SU-DHL-6 (cell line): ENCODE data around the gene CIRBP.

Experiments used
- H2AFZ ChIP-seq: fragments of 200-600 bp; sonication (generic); 2 replicates; pipeline ENCODE4 v1.6.1; 2014; ENCODE audit warnings: low read depth, mild to moderate bottlenecking, moderate library complexity, mixed read lengths, antibody characterized with exemption, low read length; ENCODE audit not compliant: severe bottlenecking
- H3F3A ChIP-seq: fragments of 200-600 bp; shearing (Covaris generic); 2 replicates; pipeline ENCODE4 v1.6.0; 2016; ENCODE audit warnings: antibody characterized with exemption, mild to moderate bottlenecking; ENCODE audit not compliant: insufficient read depth
- H3K27ac ChIP-seq: fragments of 200-600 bp; sonication (generic); 2 replicates; pipeline ENCODE4 v1.5.1; 2016; ENCODE audit warnings: low read depth, mild to moderate bottlenecking, low read length, moderate library complexity, mixed read lengths
- H3K27me3 ChIP-seq: fragments of 200-600 bp; sonication (generic), shearing (Covaris generic); 2 replicates; pipeline ENCODE4 v1.6.0; 2014; ENCODE audit warnings: mild to moderate bottlenecking, low read length
- H3K36me3 ChIP-seq: fragments of 200-600 bp; sonication (generic); 2 replicates; pipeline ENCODE4 v1.6.1; 2014; ENCODE audit warnings: mild to moderate bottlenecking, low read length, mixed read lengths
- H3K4me2 ChIP-seq: fragments of 300-600, 200-600 bp; shearing (Covaris generic), sonication (generic); 2 replicates; pipeline ENCODE4 v1.6.0; 2014; ENCODE audit warnings: low read length, low read depth, mild to moderate bottlenecking; ENCODE audit not compliant: poor library complexity, severe bottlenecking
- H3K4me3 ChIP-seq: fragments of 200-600 bp; sonication (generic); 2 replicates; pipeline ENCODE4 v1.5.1; 2014; ENCODE audit warnings: antibody characterized with exemption, low read length, mild to moderate bottlenecking, mixed read lengths; ENCODE audit not compliant: insufficient read depth, poor library complexity, severe bottlenecking
- H3K79me2 ChIP-seq: fragments of 200-600 bp; sonication (generic); 2 replicates; pipeline ENCODE4 v1.6.1; 2014; ENCODE audit warnings: mild to moderate bottlenecking, low read length, moderate library complexity; ENCODE audit not compliant: insufficient read depth
- H3K9ac ChIP-seq: fragments of 200-600 bp; sonication (generic); 2 replicates; pipeline ENCODE4 v1.7.0; 2014; ENCODE audit warnings: mild to moderate bottlenecking, low read length
- H3K9me2 ChIP-seq: fragments of 200-600 bp; sonication (generic); replicated peaks from 2 replicates; pipeline ENCODE4 v1.6.1; 2014; ENCODE audit warnings: low read length; ENCODE audit not compliant: insufficient read depth
- H3K9me3 ChIP-seq: fragments of 200-600 bp; sonication (generic); 2 replicates; pipeline ENCODE4 v1.6.1; 2014; ENCODE audit warnings: low read length, mixed read lengths; ENCODE audit not compliant: insufficient read depth
- H4K20me1 ChIP-seq: fragments of 200-600 bp; sonication (generic); 2 replicates; pipeline ENCODE4 v1.6.1; 2014; ENCODE audit warnings: low read depth, mild to moderate bottlenecking, antibody characterized with exemption, low read length, moderate library complexity, mixed read lengths
- EZH2phosphoT487 ChIP-seq: fragments of 200-600 bp; sonication (generic), shearing (Covaris generic); conservative IDR thresholded peaks from 2 replicates; pipeline ENCODE4 v1.6.1; 2018; ENCODE audit warnings: mild to moderate bottlenecking, antibody characterized with exemption, low read length, moderate library complexity, mixed read lengths
- TF ChIP-seq, protein P1 (sequence below): fragments of 200-600 bp; sonication (generic); IDR thresholded peaks from one replicate; pipeline ENCODE4 v1.5.1; 2017; ENCODE audit warnings: antibody characterized with exemption, mild to moderate bottlenecking, low read length, moderate library complexity; ENCODE audit not compliant: insufficient read depth, poor library complexity, severe bottlenecking

CIRBP gene

DNA sequence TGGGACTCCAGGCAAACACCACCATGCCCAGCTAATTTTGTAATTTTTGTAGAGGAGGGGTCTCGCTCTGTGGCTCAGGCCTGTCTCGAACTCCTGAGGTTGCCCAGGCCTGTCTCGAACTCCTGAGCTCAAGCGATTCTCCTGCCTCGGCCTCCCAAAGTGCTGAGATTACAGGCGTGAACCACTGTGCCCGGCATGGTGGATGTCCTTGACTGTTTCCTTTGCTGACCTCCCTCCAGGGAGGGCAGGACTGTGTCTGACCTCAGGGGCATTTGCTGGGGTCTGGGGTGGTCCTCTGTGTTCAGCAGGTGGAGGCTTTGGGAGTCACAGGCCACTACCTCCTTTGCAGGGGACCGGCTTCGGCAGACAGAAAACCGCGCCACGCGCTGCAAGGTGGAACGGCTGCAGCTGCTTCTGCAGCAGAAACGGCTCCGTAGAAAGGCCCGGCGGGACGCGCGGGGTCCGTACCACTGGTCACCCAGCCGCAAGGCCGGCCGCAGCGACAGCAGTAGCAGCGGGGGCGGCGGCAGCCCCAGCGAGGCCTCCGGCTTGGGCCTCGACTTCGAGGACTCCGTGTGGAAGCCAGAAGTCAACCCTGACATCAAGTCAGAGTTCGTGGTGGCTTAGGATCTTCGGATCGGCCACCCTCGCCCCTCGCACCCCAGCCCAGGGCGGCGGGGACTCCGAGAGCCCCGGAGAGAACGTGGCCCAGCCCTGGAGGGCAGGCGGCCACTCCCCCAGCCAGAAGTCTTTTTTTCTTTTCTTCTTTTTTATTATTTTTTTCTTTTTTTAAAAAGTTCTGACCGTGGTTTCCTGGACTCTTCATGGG is 12.3 kb upstream of the CIRBP start:
- Histone ChIP-seq H3K9me2 (no peaks in the 10 kb centered on the region), H3K4me3 (no peak overlapping the region), H3K9ac (no peak overlapping the region), H3K9me3 (no peaks in the 10 kb centered on the region), H3K79me2 (peaks cover 10% of the 10 kb centered on the region; the same call in 1 of the 2 replicates), H2AFZ (no peak overlapping the region), H3K27ac (no peak overlapping the region), H4K20me1 (no peaks in the 10 kb centered on the region), H3K36me3 (no peaks in the 10 kb centered on the region), H3K27me3 (no peaks in the 10 kb centered on the region), H3F3A (peaks cover 34% of the 10 kb centered on the region), H3K4me2 (no peak overlapping the region)
- TF ChIP-seq, protein P1, sequence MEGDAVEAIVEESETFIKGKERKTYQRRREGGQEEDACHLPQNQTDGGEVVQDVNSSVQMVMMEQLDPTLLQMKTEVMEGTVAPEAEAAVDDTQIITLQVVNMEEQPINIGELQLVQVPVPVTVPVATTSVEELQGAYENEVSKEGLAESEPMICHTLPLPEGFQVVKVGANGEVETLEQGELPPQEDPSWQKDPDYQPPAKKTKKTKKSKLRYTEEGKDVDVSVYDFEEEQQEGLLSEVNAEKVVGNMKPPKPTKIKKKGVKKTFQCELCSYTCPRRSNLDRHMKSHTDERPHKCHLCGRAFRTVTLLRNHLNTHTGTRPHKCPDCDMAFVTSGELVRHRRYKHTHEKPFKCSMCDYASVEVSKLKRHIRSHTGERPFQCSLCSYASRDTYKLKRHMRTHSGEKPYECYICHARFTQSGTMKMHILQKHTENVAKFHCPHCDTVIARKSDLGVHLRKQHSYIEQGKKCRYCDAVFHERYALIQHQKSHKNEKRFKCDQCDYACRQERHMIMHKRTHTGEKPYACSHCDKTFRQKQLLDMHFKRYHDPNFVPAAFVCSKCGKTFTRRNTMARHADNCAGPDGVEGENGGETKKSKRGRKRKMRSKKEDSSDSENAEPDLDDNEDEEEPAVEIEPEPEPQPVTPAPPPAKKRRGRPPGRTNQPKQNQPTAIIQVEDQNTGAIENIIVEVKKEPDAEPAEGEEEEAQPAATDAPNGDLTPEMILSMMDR = no peak
- TF ChIP-seq EZH2phosphoT487 = no peak

DNA sequence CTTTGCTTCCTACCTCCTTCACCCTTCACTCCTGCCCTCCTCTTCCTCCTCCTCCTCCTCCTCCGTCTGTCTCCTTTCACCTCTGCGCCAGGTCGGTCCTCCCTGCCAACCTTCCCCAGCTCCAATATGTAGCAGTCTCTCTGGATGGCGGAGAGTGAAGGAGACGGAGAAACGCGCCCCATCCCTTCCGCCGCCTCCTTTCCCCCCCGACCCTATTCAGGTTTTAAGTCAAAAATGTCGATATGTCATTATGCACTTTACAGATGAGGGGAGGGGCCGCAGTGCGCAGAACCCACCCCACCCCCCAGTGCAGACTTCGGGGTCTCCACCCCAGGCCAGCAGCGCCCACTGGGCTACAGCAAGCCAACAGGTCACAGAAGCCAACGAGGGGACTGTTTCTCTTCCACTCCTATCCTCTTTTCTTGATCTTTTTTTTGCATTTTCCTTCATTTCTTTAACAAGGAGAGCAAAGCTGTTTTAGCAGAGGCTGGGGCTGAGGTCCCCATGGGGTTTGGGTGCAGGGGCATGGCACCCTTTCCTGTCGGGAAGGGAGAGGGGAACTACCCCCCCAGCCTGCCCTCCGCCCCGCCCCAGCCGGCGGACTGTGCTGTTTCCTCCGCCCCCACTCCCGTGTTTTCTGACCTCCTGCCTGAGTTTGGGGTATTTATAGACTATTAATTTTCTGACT is 11.5 kb upstream of the CIRBP start:
- Histone ChIP-seq H3K9me2 (no peaks in the 10 kb centered on the region), H3K4me3 (no peak overlapping the region), H3K36me3 (no peaks in the 10 kb centered on the region), H3K79me2 (peaks cover 9% of the 10 kb centered on the region; the same call in 1 of the 2 replicates), H3K27me3 (no peaks in the 10 kb centered on the region), H3K4me2 (peak overlapping the region; percentile 70), H4K20me1 (no peaks in the 10 kb centered on the region), H3F3A (peaks cover 40% of the 10 kb centered on the region), H2AFZ (no peak overlapping the region), H3K27ac (peak overlapping the region; percentile 91), H3K9ac (no peak overlapping the region), H3K9me3 (no peaks in the 10 kb centered on the region)
- TF ChIP-seq, protein P1 = no peak
- TF ChIP-seq EZH2phosphoT487 = no peak

DNA sequence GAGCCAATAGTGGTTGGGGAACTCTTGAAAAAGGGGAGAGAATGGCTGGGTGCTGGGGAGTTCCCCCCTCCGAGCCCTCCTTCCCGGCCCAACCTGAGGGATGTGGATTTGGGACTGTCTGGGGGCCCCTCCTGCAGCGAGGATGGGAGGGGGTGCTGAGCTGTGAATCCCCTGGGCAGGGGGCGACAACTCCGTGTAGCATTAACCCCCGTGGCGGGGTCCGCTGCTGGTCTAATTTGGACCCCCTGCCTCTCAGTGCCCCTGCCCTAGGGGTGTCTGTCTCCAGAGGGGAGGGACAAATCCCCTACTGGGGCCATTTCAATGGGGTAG is 11.0 kb upstream of the CIRBP start:
- no peak overlapping the region for H3K4me3 ChIP-seq
- H3K79me2 ChIP-seq = peaks cover 7% of the 10 kb centered on the region; the same call in 1 of the 2 replicates
- H3K27ac ChIP-seq = peak overlapping the region; percentile 91
- H3K9me3 ChIP-seq = no peaks in the 10 kb centered on the region
- peak overlapping the region; percentile 70 for H3K4me2 ChIP-seq
- H3K36me3 ChIP-seq = no peaks in the 10 kb centered on the region
- no peaks in the 10 kb centered on the region for H3K9me2 ChIP-seq
- no peak overlapping the region for H2AFZ ChIP-seq
- H3K27me3 ChIP-seq = no peaks in the 10 kb centered on the region
- no peaks in the 10 kb centered on the region for H4K20me1 ChIP-seq
- H3K9ac ChIP-seq = no peak overlapping the region
- peaks cover 45% of the 10 kb centered on the region for H3F3A ChIP-seq
- TF ChIP-seq, protein P1 = no peak
- TF ChIP-seq EZH2phosphoT487 = no peak
